ENCODE data around the gene INAFM1. TPM values are rescaled to one million over a fixed set of nuclear protein-coding genes. Genes with fewer than 3 reads are reported as not detected.
"Not testable (repeated sequence)": the region's sequence is repeated elsewhere in the genome, so short reads cannot be mapped to it uniquely, and the experiment has no call there.

Gene INAFM1
- total RNA-seq, 4 donors from 2014 or later: 6.6 to 13.5 (median 10.6) TPM

DNA sequence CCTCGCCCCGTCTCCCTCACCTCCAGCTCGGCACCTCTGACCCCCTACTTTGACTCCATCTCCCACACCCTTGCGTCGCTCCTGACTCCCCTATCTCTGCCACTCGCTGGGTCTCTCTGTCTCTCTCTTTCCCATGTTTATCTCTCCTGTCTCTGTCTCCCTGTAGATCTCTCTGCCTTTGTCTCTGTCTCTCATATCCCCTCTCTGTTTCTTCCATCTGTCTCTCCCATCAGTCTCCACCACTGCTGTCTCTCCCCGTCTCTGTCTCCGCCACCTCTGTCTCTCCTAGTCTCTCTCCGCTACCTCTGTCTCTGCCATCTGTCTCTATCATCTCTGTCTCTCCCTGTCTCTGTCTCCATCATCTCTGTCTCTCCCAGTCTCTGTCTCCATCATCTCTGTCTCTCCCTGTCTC, 31.3 kb upstream of the INAFM1 start:
- no peak for DNase-seq (ENCODE audit: low spot score in 2 of 2)
- Histone ChIP-seq H3K4me1 (peaks cover 46% of the 10 kb centered on the region), H3K36me3 (no peaks in the 10 kb centered on the region), H3K9me3 (no peaks in the 10 kb centered on the region), H3K27ac (no peak overlapping the region), H3K4me3 (peak overlapping the region; percentile 35), H3K27me3 (peaks cover 5% of the 10 kb centered on the region)
- 20% methylated on average over 8 of the region's 9 CpGs for WGBS
- TF ChIP-seq CTCF (IDR thresholded peaks at IDR 0.05): no peak
- no peak for TF ChIP-seq POLR2AphosphoS5 (IDR thresholded peaks at IDR 0.05)

DNA sequence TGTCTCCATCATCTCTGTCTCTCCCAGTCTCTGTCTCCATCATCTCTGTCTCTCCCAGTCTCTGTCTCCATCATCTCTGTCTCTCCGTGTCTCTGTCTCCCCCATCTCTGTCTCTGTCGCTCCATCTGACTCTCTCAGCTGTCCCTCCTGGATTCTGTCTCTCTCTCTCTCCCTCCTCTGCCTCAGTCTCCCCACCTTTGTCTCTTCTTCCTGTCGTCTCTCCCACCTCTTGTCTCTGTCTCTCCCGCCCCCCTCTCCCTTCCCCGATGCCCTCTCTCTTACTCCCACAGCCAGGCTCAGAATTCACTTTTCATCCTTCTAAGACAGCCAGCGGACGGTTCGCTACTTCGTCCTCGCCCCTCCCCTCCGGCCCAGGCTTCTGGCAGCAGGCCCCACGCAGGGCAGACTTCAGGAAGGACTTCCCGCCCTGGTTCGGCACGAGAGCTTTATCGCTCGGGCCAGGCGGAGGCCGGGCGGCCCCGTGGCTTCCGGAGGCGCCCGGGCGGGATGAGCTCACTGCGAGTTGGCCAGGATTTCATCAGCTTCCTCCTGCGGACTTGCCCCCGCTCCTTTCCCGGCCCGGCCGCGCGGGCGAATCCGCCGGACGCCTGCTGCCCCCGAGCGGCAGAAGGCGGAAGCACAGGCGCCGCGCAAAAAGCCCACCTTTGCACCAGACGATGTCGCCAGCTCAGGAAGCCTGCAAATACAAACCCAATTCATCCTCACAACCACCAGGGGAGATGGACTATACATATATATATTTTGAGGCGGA, 30.7 kb upstream of the INAFM1 start:
- H3K4me3 ChIP-seq: peak overlapping the region; percentile 35
- TF ChIP-seq CTCF (IDR thresholded peaks at IDR 0.05) (peak; percentile 98 to 100), EP300 (IDR thresholded peaks at IDR 0.05) (no peak), POLR2AphosphoS5 (IDR thresholded peaks at IDR 0.05) (peak in 2 of 3 donors; percentile 92 to 93)

GRCh38 chr19:47247308-47247990, 27.2 kb upstream of the INAFM1 start:
- H3K27me3 ChIP-seq: no peaks in the 10 kb centered on the region
- WGBS: 31% methylated on average over 25 of the region's 25 CpGs
- H3K4me1 ChIP-seq: peaks cover 26% of the 10 kb centered on the region
- no peaks in the 10 kb centered on the region for H3K36me3 ChIP-seq
- TF ChIP-seq CTCF (IDR thresholded peaks at IDR 0.05) (peak; percentile 91 to 94), EP300 (IDR thresholded peaks at IDR 0.05) (no peak)
- no peaks in the 10 kb centered on the region for H3K9me3 ChIP-seq
- no peak overlapping the region for H3K27ac ChIP-seq
- peak; percentile 86 to 93 for DNase-seq (ENCODE audit: low spot score in 2 of 2)
- no peak overlapping the region for H3K4me3 ChIP-seq

More for the DNA sequence above, 30.7 kb upstream of the INAFM1 start:
- Histone ChIP-seq H3K27ac (peak overlapping the region; percentile 2), H3K9me3 (no peaks in the 10 kb centered on the region), H3K36me3 (no peaks in the 10 kb centered on the region), H3K27me3 (peaks cover 5% of the 10 kb centered on the region), H3K4me1 (peaks cover 46% of the 10 kb centered on the region)
- WGBS: under 1% methylated on average over 45 of the region's 46 CpGs
- peak; percentile 94 to 95 for DNase-seq (ENCODE audit: low spot score in 2 of 2)

GRCh38 chr19:47253016-47253415, 21.7 kb upstream of the INAFM1 start:
- H3K27ac ChIP-seq: not testable (repeated sequence)
- WGBS: 92% methylated on average over 8 of the region's 8 CpGs

GRCh38 chr19:47253467-47253881, 21.2 kb upstream of the INAFM1 start:
- Histone ChIP-seq H3K36me3 (no peaks in the 10 kb centered on the region), H3K4me1 (peaks cover 25% of the 10 kb centered on the region), H3K27ac (no peak overlapping the region), H3K9me3 (no peaks in the 10 kb centered on the region), H3K27me3 (no peaks in the 10 kb centered on the region), H3K4me3 (no peak overlapping the region)
- TF ChIP-seq POLR2A (IDR thresholded peaks at IDR 0.05): no peak
- no peak for TF ChIP-seq POLR2AphosphoS5 (IDR thresholded peaks at IDR 0.05)
- TF ChIP-seq EP300 (IDR thresholded peaks at IDR 0.05): no peak
- TF ChIP-seq CTCF (IDR thresholded peaks at IDR 0.05): no peak
- DNase-seq (ENCODE audit: low spot score in 2 of 2): no peak
- WGBS: 54% methylated on average over 3 of the region's 3 CpGs

More at GRCh38 chr19:47253016-47253415, 21.7 kb upstream of the INAFM1 start:
- H3K9me3 ChIP-seq; H3K36me3 ChIP-seq; H3K27me3 ChIP-seq; H3K4me3 ChIP-seq; DNase-seq (ENCODE audit: low spot score in 2 of 2): not testable (repeated sequence)
- H3K4me1 ChIP-seq: peaks cover 21% of the 10 kb centered on the region
